Gastrocnemius medialis (tissue), 4 donors: Measurements from ENCODE around the gene ENOX1.

Source experiments
- POLR2A ChIP-seq, 2 donors: fragments of 450-650 bp; IDR thresholded peaks; one replicate each; pipeline ENCODE4 v1.6.1; 2017; ENCODE audit warnings: antibody characterized with exemption in 2 of 2, mild to moderate bottlenecking in 2 of 2, moderate library complexity in 2 of 2
- TF ChIP-seq, protein P1 (sequence below), 5 experiments: fragments of 450-650 bp in 3 of 5; fragments of 200-600 bp in 2 of 5; sonication (generic) in 2 of 5; IDR thresholded peaks in 4 of 5; conservative IDR thresholded peaks in 1 of 5; 1 replicate in 4 of 5; 2 replicates in 1 of 5; pipeline ENCODE4 v1.5.1; 2016 to 2019; ENCODE audit warnings: antibody characterized with exemption in 5 of 5, mild to moderate bottlenecking in 3 of 5, moderate library complexity in 3 of 5

DNA sequence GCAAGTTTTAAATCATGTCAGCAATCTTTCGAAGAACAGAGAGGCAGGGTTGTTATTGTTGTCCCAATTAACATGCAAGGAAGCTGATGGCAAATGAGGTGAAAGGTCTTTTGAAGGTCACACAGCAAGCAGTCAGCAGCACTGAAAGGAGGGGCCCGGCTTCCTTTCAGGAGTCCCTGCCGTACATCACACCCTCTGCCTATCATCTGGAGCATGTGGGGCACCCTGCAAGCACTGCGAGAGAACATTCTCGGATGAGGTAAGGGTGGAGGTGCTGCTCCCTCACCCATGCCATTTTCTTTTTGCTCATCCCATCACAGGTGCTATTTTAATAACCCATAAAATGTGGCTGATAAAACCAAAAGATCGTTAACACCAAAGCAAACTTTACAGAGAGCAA is 111.2 kb downstream of the ENOX1 start:
- TF ChIP-seq, protein P1, sequence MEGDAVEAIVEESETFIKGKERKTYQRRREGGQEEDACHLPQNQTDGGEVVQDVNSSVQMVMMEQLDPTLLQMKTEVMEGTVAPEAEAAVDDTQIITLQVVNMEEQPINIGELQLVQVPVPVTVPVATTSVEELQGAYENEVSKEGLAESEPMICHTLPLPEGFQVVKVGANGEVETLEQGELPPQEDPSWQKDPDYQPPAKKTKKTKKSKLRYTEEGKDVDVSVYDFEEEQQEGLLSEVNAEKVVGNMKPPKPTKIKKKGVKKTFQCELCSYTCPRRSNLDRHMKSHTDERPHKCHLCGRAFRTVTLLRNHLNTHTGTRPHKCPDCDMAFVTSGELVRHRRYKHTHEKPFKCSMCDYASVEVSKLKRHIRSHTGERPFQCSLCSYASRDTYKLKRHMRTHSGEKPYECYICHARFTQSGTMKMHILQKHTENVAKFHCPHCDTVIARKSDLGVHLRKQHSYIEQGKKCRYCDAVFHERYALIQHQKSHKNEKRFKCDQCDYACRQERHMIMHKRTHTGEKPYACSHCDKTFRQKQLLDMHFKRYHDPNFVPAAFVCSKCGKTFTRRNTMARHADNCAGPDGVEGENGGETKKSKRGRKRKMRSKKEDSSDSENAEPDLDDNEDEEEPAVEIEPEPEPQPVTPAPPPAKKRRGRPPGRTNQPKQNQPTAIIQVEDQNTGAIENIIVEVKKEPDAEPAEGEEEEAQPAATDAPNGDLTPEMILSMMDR (IDR thresholded peaks at IDR 0.05 in 4 of 5, conservative IDR thresholded peaks at IDR 0.05 in 1 of 5), result no peak
- no peak for TF ChIP-seq POLR2A (IDR thresholded peaks at IDR 0.05)
